Fibroblast of lung (primary cell): ENCODE results near the gene C21orf58. TPM values are rescaled to one million over a fixed set of nuclear protein-coding genes. Genes with fewer than 3 reads are reported as not detected.
A peak's percentile ranks its signal among the peaks of the same experiment; 100 is the strongest.

Source experiments
- DNase-seq, 2 donors: peaks; one replicate each; pipeline versions ENCODE4 v3.0.0 to v3.0.0-alpha.2; 2010; ENCODE audit warnings: low read depth in 2 of 2
- H2AFZ ChIP-seq: 2 replicates; pipeline ENCODE4 v1.5.1; 2012; ENCODE audit warnings: low read length, control low read depth, inconsistent platforms
- H3K27ac ChIP-seq: 2 replicates; pipeline ENCODE4 v1.5.1; 2011; ENCODE audit warnings: low read length, control low read depth; ENCODE audit not compliant: insufficient read depth
- H3K27me3 ChIP-seq: 2 replicates; pipeline ENCODE4 v1.5.1; 2011; ENCODE audit warnings: mild to moderate bottlenecking, low read length; ENCODE audit not compliant: control insufficient read depth, insufficient read depth
- H3K36me3 ChIP-seq: 2 replicates; pipeline ENCODE4 v1.5.1; 2011; ENCODE audit warnings: low read length; ENCODE audit not compliant: control insufficient read depth, insufficient read depth
- H3K4me1 ChIP-seq: 2 replicates; pipeline ENCODE4 v1.5.1; 2011; ENCODE audit warnings: low read length; ENCODE audit not compliant: control insufficient read depth, insufficient read depth; ENCODE audit errors: extremely low read depth
- H3K4me2 ChIP-seq: 2 replicates; pipeline ENCODE4 v1.5.1; 2011; ENCODE audit warnings: low read length, control low read depth; ENCODE audit not compliant: insufficient read depth; ENCODE audit errors: extremely low read depth
- H3K4me3 ChIP-seq, 4 experiments: fragments of 200-600 bp in 1 of 4; sonication (generic) in 1 of 4; replicated peaks in 1 of 4; 2 replicates each; pipeline ENCODE4 v1.5.1; 2011 to 2016; ENCODE audit warnings: low read length in 4 of 4, low read depth in 3 of 4, mild to moderate bottlenecking in 3 of 4, control low read depth in 2 of 4, inconsistent platforms in 1 of 4, mixed read lengths in 1 of 4; ENCODE audit not compliant: insufficient read depth in 1 of 4; ENCODE audit errors: control extremely low read depth in 1 of 4
- H3K79me2 ChIP-seq: 2 replicates; pipeline ENCODE4 v1.5.1; 2012; ENCODE audit warnings: mild to moderate bottlenecking, low read length, inconsistent platforms; ENCODE audit not compliant: control insufficient read depth, insufficient read depth
- H3K9ac ChIP-seq: 2 replicates; pipeline ENCODE4 v1.5.1; 2011; ENCODE audit warnings: mild to moderate bottlenecking, low read length, control low read depth; ENCODE audit not compliant: insufficient read depth
- H3K9me3 ChIP-seq: 2 replicates; pipeline ENCODE4 v1.5.1; 2012; ENCODE audit warnings: low read depth, low read length; ENCODE audit not compliant: control insufficient read depth, insufficient read depth
- H4K20me1 ChIP-seq: 2 replicates; pipeline ENCODE4 v1.5.1; 2011; ENCODE audit warnings: low read length; ENCODE audit not compliant: control insufficient read depth, insufficient read depth; ENCODE audit errors: extremely low read depth
- CTCF ChIP-seq, 2 donors: IDR thresholded peaks in 1 of 2; conservative IDR thresholded peaks in 1 of 2; 1 replicate in 1 of 2; 2 replicates in 1 of 2; pipeline ENCODE4 v1.5.1; 2011 to 2012; ENCODE audit warnings: low read length in 2 of 2, control low read depth in 1 of 2, inconsistent platforms in 1 of 2, low read depth in 1 of 2, mild to moderate bottlenecking in 1 of 2
- EZH2 ChIP-seq: IDR thresholded peaks from 2 replicates; pipeline ENCODE4 v1.5.1; 2012; ENCODE audit warnings: low read length, control low read depth, mild to moderate bottlenecking; ENCODE audit errors: missing control alignments
- polyA plus RNA-seq, 2 donors: library from polyadenylated mRNA; depleted of rRNA in 1 of 2; stranded (reverse) in 1 of 2; unstranded in 1 of 2; fragments of >200 nt; gene quantifications; 2 replicates each; pipeline ENCODE4 v1.2.1, GENCODE V29; 2011 to 2012; ENCODE audit warnings: missing spikeins in 1 of 2
- total RNA-seq: library from RNA; depleted of rRNA; stranded (reverse); fragments of >200 nt; gene quantifications from 2 replicates; pipeline ENCODE4 v1.2.1, GENCODE V29; 2014

C21orf58 gene
- total and polyA plus RNA-seq, 2 donors (not counting 1 experiment from before 2014, with no cell fraction given): 1.4 to 2.5 TPM

- peaks cover 5% of the 10 kb centered on the region for H3K4me1 ChIP-seq
- no peaks in the 10 kb centered on the region for H3K27me3 ChIP-seq
- H3K9ac ChIP-seq: peak within 1 kb of the TSS; percentile 90
- no peaks in the 10 kb centered on the region for H3K9me3 ChIP-seq
- DNase-seq: no peak
- no peaks in the 10 kb centered on the region for H4K20me1 ChIP-seq
- H3K79me2 ChIP-seq: peaks cover 46% of the 10 kb centered on the region
- H3K4me3 ChIP-seq: peak within 1 kb of the TSS; percentile 63 to 99 (median 82)
- TF ChIP-seq CTCF (conservative IDR thresholded peaks at IDR 0.05 in 1 of 2, IDR thresholded peaks at IDR 0.05 in 1 of 2; ENCODE audit: low read depth in 1 of 2, low read length in 2 of 2) (no peak), EZH2 (no peak)
- H3K36me3 ChIP-seq: peaks cover 3% of the 10 kb centered on the region
- peak within 1 kb of the TSS; percentile 91 for H3K4me2 ChIP-seq
- peak within 1 kb of the TSS; percentile 80 for H3K27ac ChIP-seq
- H2AFZ ChIP-seq: peak within 1 kb of the TSS; percentile 36
Observed at GRCh38 chr21:46285206-46285661, 38.4 kb downstream of the C21orf58 start, which contains the start of gene MCM3AP. Gene MCM3AP, minus strand, starts transcription at chr21:46285611. Its CDS starts 325 bp downstream, at chr21:46285286.

GRCh38 chr21:46284733-46285132 is 38.9 kb downstream of the C21orf58 start:
- Histone ChIP-seq H3K9ac (no peak overlapping the region), H3K79me2 (peaks cover 45% of the 10 kb centered on the region), H3K4me2 (peak overlapping the region; percentile 91), H2AFZ (no peak overlapping the region), H4K20me1 (no peaks in the 10 kb centered on the region), H3K9me3 (no peaks in the 10 kb centered on the region), H3K27me3 (no peaks in the 10 kb centered on the region), H3K4me1 (peaks cover 5% of the 10 kb centered on the region), H3K36me3 (peaks cover 3% of the 10 kb centered on the region), H3K4me3 (peak overlapping the region; percentile 63 to 99 (median 82)), H3K27ac (no peak overlapping the region)
- no peak for DNase-seq
- no peak for TF ChIP-seq CTCF (conservative IDR thresholded peaks at IDR 0.05 in 1 of 2, IDR thresholded peaks at IDR 0.05 in 1 of 2; ENCODE audit: low read depth in 1 of 2, low read length in 2 of 2)
- TF ChIP-seq EZH2: no peak

GRCh38 chr21:46284077-46284644 is 39.5 kb downstream of the C21orf58 start:
- peaks cover 8% of the 10 kb centered on the region for H3K36me3 ChIP-seq
- peak overlapping the region in 1 of 4 experiments; percentile 1 for H3K4me3 ChIP-seq
- peaks cover 5% of the 10 kb centered on the region for H3K4me1 ChIP-seq
- H3K27me3 ChIP-seq: no peaks in the 10 kb centered on the region
- no peak for TF ChIP-seq CTCF (conservative IDR thresholded peaks at IDR 0.05 in 1 of 2, IDR thresholded peaks at IDR 0.05 in 1 of 2; ENCODE audit: low read depth in 1 of 2, low read length in 2 of 2)
- TF ChIP-seq EZH2: no peak
- no peak for DNase-seq
- no peak overlapping the region for H3K9ac ChIP-seq
- H3K79me2 ChIP-seq: peaks cover 45% of the 10 kb centered on the region
- H3K27ac ChIP-seq: no peak overlapping the region
- no peaks in the 10 kb centered on the region for H4K20me1 ChIP-seq
- no peaks in the 10 kb centered on the region for H3K9me3 ChIP-seq
- H3K4me2 ChIP-seq: no peak overlapping the region
- no peak overlapping the region for H2AFZ ChIP-seq
